Hepatocyte (in vitro differentiated cells): ENCODE results near the gene ZNF436. TPM values are rescaled to one million over a fixed set of nuclear protein-coding genes. Genes with fewer than 3 reads are reported as not detected.

Experiments
- DNase-seq: peaks from one replicate; pipeline ENCODE4 v3.0.0-alpha.2; 2016; ENCODE audit warnings: low spot score
- H2AFZ ChIP-seq: fragments of 200-600 bp; sonication (generic); 2 replicates; pipeline ENCODE4 v1.6.0; 2016; ENCODE audit warnings: antibody characterized with exemption, mild to moderate bottlenecking
- H3K27ac ChIP-seq: fragments of 200-600 bp; sonication (generic); 2 replicates; pipeline ENCODE4 v1.5.1; 2016; ENCODE audit warnings: mild to moderate bottlenecking
- H3K27me3 ChIP-seq: fragments of 200-600 bp; sonication (generic); 2 replicates; pipeline ENCODE4 v1.6.1; 2016
- H3K36me3 ChIP-seq: fragments of 200-600 bp; sonication (generic); replicated peaks from 2 replicates; pipeline ENCODE4 v1.5.1; 2016; ENCODE audit warnings: low read depth; ENCODE audit not compliant: insufficient read depth
- H3K4me1 ChIP-seq: fragments of 200-600 bp; sonication (generic); 2 replicates; pipeline ENCODE4 v1.5.1; 2016; ENCODE audit warnings: mild to moderate bottlenecking, moderate library complexity; ENCODE audit not compliant: insufficient read depth
- H3K4me2 ChIP-seq: fragments of 200-600 bp; sonication (generic); 2 replicates; pipeline ENCODE4 v1.6.0; 2016
- H3K4me3 ChIP-seq: fragments of 200-600 bp; sonication (generic); 2 replicates; pipeline ENCODE4 v1.5.1; 2016; ENCODE audit warnings: mild to moderate bottlenecking
- H3K79me2 ChIP-seq: fragments of 200-600 bp; sonication (generic); 2 replicates; pipeline ENCODE4 v1.6.0; 2017; ENCODE audit warnings: mild to moderate bottlenecking
- H3K9me2 ChIP-seq: fragments of 200-600 bp; sonication (generic); replicated peaks from 2 replicates; pipeline ENCODE4 v1.6.0; 2017; ENCODE audit warnings: mild to moderate bottlenecking; ENCODE audit not compliant: insufficient read depth
- H3K9me3 ChIP-seq: fragments of 200-600 bp; sonication (generic); 2 replicates; pipeline ENCODE4 v1.5.1; 2016; ENCODE audit warnings: low read depth, mild to moderate bottlenecking
- H4K20me1 ChIP-seq: fragments of 200-600 bp; sonication (generic); 2 replicates; pipeline ENCODE4 v1.6.0; 2016; ENCODE audit warnings: mild to moderate bottlenecking; ENCODE audit not compliant: insufficient read depth, poor library complexity, severe bottlenecking
- CTCF ChIP-seq: fragments of 200-600 bp; sonication (generic); IDR thresholded peaks from 2 replicates; pipeline ENCODE4 v1.5.1; 2016; ENCODE audit warnings: antibody characterized with exemption, mild to moderate bottlenecking; ENCODE audit not compliant: poor library complexity
- EZH2 ChIP-seq: fragments of 200-600 bp; sonication (generic); IDR thresholded peaks from 2 replicates; pipeline ENCODE4 v1.6.1; 2016; ENCODE audit warnings: antibody characterized with exemption, mild to moderate bottlenecking, borderline replicate concordance
- EZH2phosphoT487 ChIP-seq: fragments of 200-600 bp; sonication (generic); IDR thresholded peaks from one replicate; pipeline ENCODE4 v1.6.1; 2018; ENCODE audit warnings: antibody characterized with exemption, mild to moderate bottlenecking, low read depth, moderate library complexity; ENCODE audit not compliant: unreplicated experiment, severe bottlenecking
- WGBS: methylation state at CpG from one replicate; pipeline ENCODE4 v1.1.6; 2016; ENCODE audit warnings: low lambda C conversion rate; ENCODE audit errors: missing lambda C conversion rate; 5-methylcytosine and 5-hydroxymethylcytosine counted together
- polyA plus RNA-seq: library from polyadenylated mRNA; unstranded; fragments of >200 nt; fragmentation: Nextera tagmentation; extraction: Ambion mirVana; gene quantifications from 2 replicates; pipeline ENCODE4 v1.2.1, GENCODE V29; 2016
- total RNA-seq: library from RNA; depleted of rRNA; stranded (reverse); fragments of >200 nt; gene quantifications from 2 replicates; pipeline ENCODE4 v1.2.3, GENCODE V29; 2014

Gene ZNF436
- total and polyA plus RNA-seq, 2 experiments from 2014 or later, result 7.5 to 15.5 TPM

- Histone ChIP-seq H3K79me2 (no peaks in the 10 kb centered on the region), H2AFZ (no peak overlapping the region), H4K20me1 (no peaks in the 10 kb centered on the region), H3K9me3 (no peaks in the 10 kb centered on the region), H3K4me2 (no peak overlapping the region), H3K36me3 (no peaks in the 10 kb centered on the region), H3K27ac (no peak overlapping the region), H3K9me2 (no peaks in the 10 kb centered on the region), H3K4me3 (no peak overlapping the region), H3K4me1 (peaks cover 10% of the 10 kb centered on the region), H3K27me3 (no peaks in the 10 kb centered on the region)
- WGBS, result 81% methylated on average over 2 of the region's 2 CpGs
- no peak for TF ChIP-seq EZH2phosphoT487
- TF ChIP-seq CTCF, result no peak
- TF ChIP-seq EZH2, result no peak
- DNase-seq, result no peak
Measured at GRCh38 chr1:23392125-23392855, 22.7 kb upstream of the ZNF436 start.

GRCh38 chr1:23389837-23390321 is 20.2 kb upstream of the ZNF436 start:
- Histone ChIP-seq H4K20me1 (no peaks in the 10 kb centered on the region), H3K4me2 (no peak overlapping the region), H2AFZ (no peak overlapping the region), H3K27me3 (no peaks in the 10 kb centered on the region), H3K79me2 (no peaks in the 10 kb centered on the region), H3K4me3 (no peak overlapping the region), H3K36me3 (no peaks in the 10 kb centered on the region), H3K4me1 (peaks cover 4% of the 10 kb centered on the region), H3K9me2 (no peaks in the 10 kb centered on the region), H3K9me3 (no peaks in the 10 kb centered on the region), H3K27ac (no peak overlapping the region)
- TF ChIP-seq CTCF (no peak), EZH2 (no peak), EZH2phosphoT487 (no peak)
- 83% methylated on average over 9 of the region's 9 CpGs for WGBS
- no peak for DNase-seq

GRCh38 chr1:23387494-23387893 is 17.9 kb upstream of the ZNF436 start:
- Histone ChIP-seq H2AFZ (no peak overlapping the region), H3K27ac (no peak overlapping the region), H4K20me1 (no peaks in the 10 kb centered on the region), H3K4me3 (no peak overlapping the region), H3K9me2 (no peaks in the 10 kb centered on the region), H3K36me3 (no peaks in the 10 kb centered on the region), H3K4me2 (no peak overlapping the region), H3K79me2 (no peaks in the 10 kb centered on the region), H3K4me1 (no peaks in the 10 kb centered on the region), H3K27me3 (no peaks in the 10 kb centered on the region), H3K9me3 (no peaks in the 10 kb centered on the region)
- 89% methylated on average over 8 of the region's 8 CpGs for WGBS
- TF ChIP-seq EZH2phosphoT487 (no peak), EZH2 (no peak), CTCF (no peak)
- no peak for DNase-seq
